ENCODE data around the gene CAPN10.

- TF ChIP-seq CTCF (IDR thresholded peaks at IDR 0.05): no peak
- no peak for TF ChIP-seq POLR2A (IDR thresholded peaks at IDR 0.05)
Observed at GRCh38 chr2:240600451-240600961, 14.0 kb downstream of the CAPN10 start.
